H1 (cell line): ENCODE measurements around the gene APBA3. TPM values are rescaled to one million over a fixed set of nuclear protein-coding genes. Genes with fewer than 3 reads are reported as not detected.
"Not testable (repeated sequence)": the region's sequence is repeated elsewhere in the genome, so short reads cannot be mapped to it uniquely, and the experiment has no call there.

Source experiments
- CTCF ChIA-PET: fragments of 300-600 bp; sonication (Branson Sonifier 250); formaldehyde crosslinking; loops from one replicate; lab custom pipeline; 2021; ENCODE audit not compliant: partially characterized antibody; lab: Charles Lee
- POLR2A ChIA-PET: fragments of 300-600 bp; sonication (Branson Sonifier 250); formaldehyde crosslinking; loops from one replicate; lab custom pipeline; 2021; ENCODE audit warnings: inconsistent platforms; ENCODE audit not compliant: partially characterized antibody; lab: Charles Lee
- DNase-seq, 2 experiments: peaks; one replicate each; pipeline versions ENCODE4 v3.0.0 to v3.0.0-alpha.2; 2010 to 2022; ENCODE audit warnings: low spot score in 2 of 2, low read depth in 1 of 2, mixed read lengths in 1 of 2
- FAIRE-seq: peaks from 2 replicates; lab custom pipeline; 2011; peaks lifted over from hg19 to GRCh38; lab: Jason Lieb, UNC
- H2AFZ ChIP-seq: 2 replicates; pipeline ENCODE4 v1.8.1; 2012; ENCODE audit warnings: low read length, inconsistent platforms
- H2AK5ac ChIP-seq: 2 replicates; pipeline ENCODE4 v1.6.1; 2013; ENCODE audit warnings: low read depth, low read length
- H2BK120ac ChIP-seq: replicated peaks from 2 replicates; pipeline ENCODE3; 2013; ENCODE audit warnings: low read depth, low read length, inconsistent platforms
- H2BK12ac ChIP-seq: 2 replicates; pipeline ENCODE4 v1.6.1; 2013; ENCODE audit warnings: low read depth, low read length
- H2BK15ac ChIP-seq: 2 replicates; pipeline ENCODE4 v1.6.1; 2013; ENCODE audit warnings: low read length
- H2BK20ac ChIP-seq: 2 replicates; pipeline ENCODE4 v1.6.1; 2013; ENCODE audit warnings: low read length
- H2BK5ac ChIP-seq: 2 replicates; pipeline ENCODE4 v1.6.1; 2013; ENCODE audit warnings: low read depth, low read length
- H3K14ac ChIP-seq: 2 replicates; pipeline ENCODE4 v1.6.1; 2013; ENCODE audit warnings: inconsistent platforms; ENCODE audit not compliant: insufficient read length
- H3K18ac ChIP-seq: 2 replicates; pipeline ENCODE4 v1.6.1; 2013; ENCODE audit warnings: low read length; ENCODE audit errors: extremely low read depth
- H3K23ac ChIP-seq: 2 replicates; pipeline ENCODE4 v1.6.1; 2013; ENCODE audit warnings: inconsistent platforms; ENCODE audit not compliant: insufficient read length
- H3K23me2 ChIP-seq: 2 replicates; pipeline ENCODE4 v1.6.1; 2013; ENCODE audit warnings: low read depth, low read length
- H3K27ac ChIP-seq: 2 replicates; pipeline ENCODE4 v1.6.1; 2011; ENCODE audit warnings: low read depth, low read length, inconsistent platforms
- H3K27me3 ChIP-seq, 4 experiments: replicated peaks in 1 of 4; 1 replicate in 1 of 4; 2 replicates in 3 of 4; pipeline versions ENCODE4 v1.6.1 to v1.8.1; 2011 to 2013; ENCODE audit warnings: low read length in 3 of 4, mild to moderate bottlenecking in 3 of 4, inconsistent platforms in 2 of 4, mixed read lengths in 2 of 4, moderate library complexity in 1 of 4; ENCODE audit not compliant: control insufficient read depth in 3 of 4, insufficient read depth in 3 of 4; ENCODE audit errors: extremely low read depth in 1 of 4
- H3K36me3 ChIP-seq, 4 experiments: 2 replicates each; pipeline versions ENCODE4 v1.6.1 to v1.8.1; 2011 to 2013; ENCODE audit warnings: mild to moderate bottlenecking in 4 of 4, low read length in 3 of 4, moderate library complexity in 2 of 4, control low read depth in 1 of 4, inconsistent platforms in 1 of 4; ENCODE audit not compliant: insufficient read depth in 4 of 4, control insufficient read depth in 2 of 4
- H3K4ac ChIP-seq: replicated peaks from 2 replicates; pipeline ENCODE3; 2013; ENCODE audit warnings: low read length, low read depth, mixed read lengths, inconsistent platforms; ENCODE audit not compliant: insufficient read length
- H3K4me1 ChIP-seq, 4 experiments: replicated peaks in 1 of 4; 1 replicate in 1 of 4; 2 replicates in 3 of 4; pipeline versions ENCODE4 v1.6.1 to v1.8.1; 2011 to 2013; ENCODE audit warnings: low read length in 3 of 4, inconsistent platforms in 2 of 4, mixed read lengths in 1 of 4; ENCODE audit not compliant: insufficient read depth in 4 of 4, control insufficient read depth in 3 of 4
- H3K4me2 ChIP-seq, 2 experiments: 2 replicates each; pipeline versions ENCODE4 v1.6.1 to v1.8.1; 2011 to 2013; ENCODE audit warnings: low read depth in 2 of 2, low read length in 2 of 2, control low read depth in 1 of 2, inconsistent platforms in 1 of 2, mild to moderate bottlenecking in 1 of 2; ENCODE audit not compliant: insufficient read depth in 1 of 2
- H3K4me3 ChIP-seq, 4 experiments: fragments of 200-600, 300-600 bp in 1 of 4; sonication (generic), shearing (Covaris generic), sonication (Bioruptor Twin) in 1 of 4; 2 replicates each; pipeline versions ENCODE4 v1.5.1 to v1.8.1; 2011 to 2016; ENCODE audit warnings: low read length in 4 of 4, low read depth in 3 of 4, control low read depth in 2 of 4, inconsistent platforms in 2 of 4, mild to moderate bottlenecking in 2 of 4, mixed read lengths in 1 of 4, moderate library complexity in 1 of 4; ENCODE audit not compliant: insufficient read depth in 2 of 4; ENCODE audit errors: extremely low read depth in 1 of 4
- H3K56ac ChIP-seq: replicated peaks from 2 replicates; pipeline ENCODE3; 2013; ENCODE audit warnings: low read depth, mild to moderate bottlenecking, mixed read lengths, low read length, inconsistent platforms; ENCODE audit not compliant: insufficient read length
- H3K79me1 ChIP-seq: 2 replicates; pipeline ENCODE4 v1.6.1; 2013; ENCODE audit warnings: low read depth, low read length, control low read depth
- H3K79me2 ChIP-seq, 2 experiments: 2 replicates each; pipeline versions ENCODE4 v1.6.1 to v1.8.1; 2012 to 2013; ENCODE audit warnings: low read length in 2 of 2, mild to moderate bottlenecking in 2 of 2, inconsistent platforms in 1 of 2; ENCODE audit not compliant: insufficient read depth in 2 of 2, control insufficient read depth in 1 of 2
- H3K9ac ChIP-seq, 4 experiments: replicated peaks in 1 of 4; 1 replicate in 1 of 4; 2 replicates in 3 of 4; pipeline versions ENCODE4 v1.6.1 to v1.8.1; 2011 to 2013; ENCODE audit warnings: low read depth in 3 of 4, low read length in 3 of 4, control low read depth in 2 of 4, mild to moderate bottlenecking in 2 of 4, moderate library complexity in 2 of 4, inconsistent platforms in 1 of 4; ENCODE audit errors: extremely low read depth in 1 of 4
- H3K9me3 ChIP-seq, 2 experiments: 2 replicates each; pipeline versions ENCODE4 v1.6.1 to v1.8.1; 2012 to 2013; ENCODE audit warnings: mild to moderate bottlenecking in 2 of 2, moderate library complexity in 2 of 2, control low read depth in 1 of 2, inconsistent platforms in 1 of 2, low read depth in 1 of 2, low read length in 1 of 2, mixed read lengths in 1 of 2; ENCODE audit not compliant: insufficient read depth in 2 of 2
- H4K20me1 ChIP-seq, 2 experiments: replicated peaks in 1 of 2; 2 replicates each; pipeline versions ENCODE3 to v1.8.1; 2011 to 2013; ENCODE audit warnings: inconsistent platforms in 2 of 2, low read length in 2 of 2, mild to moderate bottlenecking in 1 of 2; ENCODE audit not compliant: insufficient read depth in 2 of 2, control insufficient read depth in 1 of 2
- H4K5ac ChIP-seq: 2 replicates; pipeline ENCODE4 v1.6.1; 2013; ENCODE audit warnings: low read length, low read depth, mixed read lengths, inconsistent platforms; ENCODE audit not compliant: insufficient read length
- H4K8ac ChIP-seq: 2 replicates; pipeline ENCODE4 v1.8.0; 2013; ENCODE audit warnings: mild to moderate bottlenecking, moderate library complexity, low read length, inconsistent platforms; ENCODE audit not compliant: insufficient read depth; ENCODE audit errors: extremely low read depth
- H4K91ac ChIP-seq: replicated peaks from 2 replicates; pipeline ENCODE3; 2013; ENCODE audit warnings: low read length, mixed read lengths, inconsistent platforms; ENCODE audit not compliant: insufficient read length
- WGBS, 2 experiments: shearing (Covaris generic) in 1 of 2; methylation state at CpG; one replicate each; pipeline versions ENCODE4 v1.1.6 to v1.1.7; 2013 to 2015; ENCODE audit warnings: low lambda C conversion rate in 2 of 2, mixed read lengths in 2 of 2, inconsistent platforms in 1 of 2, low coverage in 1 of 2, missing lambda C conversion rate in 1 of 2; ENCODE audit not compliant: insufficient replicate concordance in 2 of 2, insufficient coverage in 1 of 2, insufficient read length in 1 of 2; ENCODE audit errors: extremely low coverage in 1 of 2, missing lambda C conversion rate in 1 of 2; 5-methylcytosine and 5-hydroxymethylcytosine counted together
- polyA plus RNA-seq, 7 experiments: library from polyadenylated mRNA; depleted of rRNA in 3 of 7; stranded (reverse) in 5 of 7; unstranded in 2 of 7; fragments of >200 nt in 5 of 7; fragments of 200-250 nt in 2 of 7; gene quantifications; 1 replicate in 5 of 7; 2 replicates in 1 of 7; 4 replicates in 1 of 7; pipeline versions ENCODE4 v1.2.1 to v1.2.3, GENCODE V29; 2011 to 2013; ENCODE audit warnings: missing spikeins in 2 of 7, mixed read lengths in 2 of 7
- total RNA-seq: library from RNA; stranded (reverse); fragmentation: NEBNext Ultra II Directional; extraction: Animal tissue kit (Norgen Biotek cat#: 25700); gene quantifications from 2 replicates; pipeline ENCODE4 v1.2.1, GENCODE V29; 2021

Gene APBA3
- total and polyA plus RNA-seq, 2 of the 8 experiments (the other 6 are each of a cell fraction or from before 2014, with no cell fraction given), result 21.4 to 36.9 TPM

DNA sequence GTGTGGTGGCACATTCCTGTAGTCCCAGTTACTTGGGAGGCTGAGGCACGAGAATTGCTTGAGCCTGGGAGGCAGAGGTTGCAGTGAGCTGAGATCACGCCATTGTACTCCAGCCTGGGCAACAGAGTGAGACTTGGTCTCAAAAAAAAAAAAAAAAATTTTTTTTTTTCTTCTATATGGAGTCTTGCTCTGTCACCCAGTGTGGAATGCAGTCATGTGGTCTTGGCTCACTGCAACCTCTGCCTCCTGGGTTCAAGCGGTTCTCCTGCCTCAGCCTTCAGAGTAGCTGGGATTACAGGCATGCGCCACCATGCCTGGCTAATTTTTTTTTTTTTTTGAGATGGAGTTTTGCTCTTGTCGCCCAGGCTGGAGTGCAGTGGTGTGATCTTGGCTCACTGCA, 4.3 kb upstream of the APBA3 start:
- not testable (repeated sequence) for H2BK120ac ChIP-seq, H3K23ac ChIP-seq, H2BK15ac ChIP-seq, H2AK5ac ChIP-seq, H3K4me3 ChIP-seq, H4K5ac ChIP-seq, H2AFZ ChIP-seq, H4K8ac ChIP-seq, H2BK5ac ChIP-seq, H3K79me2 ChIP-seq, H3K56ac ChIP-seq, H3K79me1 ChIP-seq, H3K36me3 ChIP-seq, H3K4me2 ChIP-seq, H2BK20ac ChIP-seq, H3K9me3 ChIP-seq, H3K18ac ChIP-seq, H4K91ac ChIP-seq, H2BK12ac ChIP-seq, DNase-seq, H3K27ac ChIP-seq, H3K9ac ChIP-seq, H3K4me1 ChIP-seq, H3K4ac ChIP-seq, H3K14ac ChIP-seq, FAIRE-seq, H3K27me3 ChIP-seq, H3K23me2 ChIP-seq
- H4K20me1 ChIP-seq, result peaks cover 0 to 11% of the 10 kb centered on the region in 2 experiments
- CTCF ChIA-PET, result interaction anchor here (0.6 to 0.7 kb wide), 3 partner anchors 31 to 1302 kb away, joined by 3 read pairs; no protein-coding TSS in a partner anchor
- 96% methylated on average over 4 of the region's 5 CpGs; no CpG with 5 or more reads in 1 of the 2 experiments for WGBS, 2 experiments
- POLR2A ChIA-PET, result interaction anchor here (0.6 to 0.7 kb wide), 2 partner anchors 22 to 861 kb away, joined by 3 read pairs; no protein-coding TSS in a partner anchor
